HEK293T (cell line): Measurements from ENCODE around the gene CRISP2.
"Not testable (repeated sequence)": the region's sequence is repeated elsewhere in the genome, so short reads cannot be mapped to it uniquely, and the experiment has no call there.

Source experiments
- CTCF ChIA-PET: fragments of 350-600 bp; formaldehyde crosslinking; extraction: SDS; loops from one replicate; lab custom pipeline; 2021; ENCODE audit warnings: antibody characterized with exemption, inconsistent platforms; lab: Yijun Ruan, JAX
- POLR2A ChIA-PET: fragments of 350-600 bp; formaldehyde crosslinking; extraction: SDS; loops from one replicate; lab custom pipeline; 2020; ENCODE audit warnings: antibody characterized with exemption, inconsistent platforms; lab: Yijun Ruan, JAX
- DNase-seq: peaks from one replicate; pipeline ENCODE4 v3.0.0; 2012; ENCODE audit warnings: mixed read lengths; ENCODE audit errors: extremely low spot score
- ARNT ChIP-seq: fragments of 450-650 bp; IDR thresholded peaks from 2 replicates; pipeline ENCODE4 v1.6.1; 2017; ENCODE audit warnings: mild to moderate bottlenecking
- BHLHE40 ChIP-seq: fragments of 450-650 bp; IDR thresholded peaks from 2 replicates; pipeline ENCODE4 v1.6.1; 2016; ENCODE audit warnings: mild to moderate bottlenecking, moderate library complexity, borderline replicate concordance
- CTBP1 ChIP-seq: fragments of 450-650 bp; IDR thresholded peaks from 2 replicates; pipeline ENCODE4 v1.6.1; 2016; ENCODE audit warnings: borderline replicate concordance
- ELF4 ChIP-seq: fragments of 450-650 bp; IDR thresholded peaks from 2 replicates; pipeline ENCODE4 v1.6.1; 2017; ENCODE audit warnings: antibody characterized with exemption
- FOXA1 ChIP-seq: fragments of 450-650 bp; IDR thresholded peaks from 2 replicates; pipeline ENCODE4 v1.6.1; 2016; ENCODE audit warnings: mild to moderate bottlenecking
- FOXK2 ChIP-seq: fragments of 450-650 bp; IDR thresholded peaks from 2 replicates; pipeline ENCODE4 v1.6.1; 2016; ENCODE audit warnings: mild to moderate bottlenecking
- FOXM1 ChIP-seq: fragments of 450-650 bp; IDR thresholded peaks from 2 replicates; pipeline ENCODE4 v1.6.1; 2017; ENCODE audit warnings: mild to moderate bottlenecking, borderline replicate concordance
- HDGF ChIP-seq: fragments of 450-650 bp; IDR thresholded peaks from 2 replicates; pipeline ENCODE4 v1.6.1; 2017; ENCODE audit warnings: antibody characterized with exemption, borderline replicate concordance
- L3MBTL2 ChIP-seq: fragments of 450-650 bp; conservative IDR thresholded peaks from 2 replicates; pipeline ENCODE4 v1.6.1; 2016; ENCODE audit warnings: mild to moderate bottlenecking
- LEF1 ChIP-seq: fragments of 450-650 bp; IDR thresholded peaks from 2 replicates; pipeline ENCODE4 v1.6.1; 2017; ENCODE audit warnings: mild to moderate bottlenecking, borderline replicate concordance
- NFRKB ChIP-seq: fragments of 450-650 bp; IDR thresholded peaks from 2 replicates; pipeline ENCODE4 v1.6.1; 2016; ENCODE audit warnings: mild to moderate bottlenecking, moderate library complexity
- PKNOX1 ChIP-seq: fragments of 450-650 bp; IDR thresholded peaks from 2 replicates; pipeline ENCODE4 v1.6.1; 2016
- SP1 ChIP-seq: fragments of 450-650 bp; IDR thresholded peaks from 2 replicates; pipeline ENCODE4 v1.6.1; 2017
- SUZ12 ChIP-seq: fragments of 450-650 bp; IDR thresholded peaks from 2 replicates; pipeline ENCODE4 v1.6.1; 2016; ENCODE audit warnings: mild to moderate bottlenecking
- TARDBP ChIP-seq: fragments of 450-650 bp; IDR thresholded peaks from 2 replicates; pipeline ENCODE4 v1.6.1; 2016
- ZNF384 ChIP-seq: fragments of 450-650 bp; IDR thresholded peaks from 2 replicates; pipeline ENCODE4 v1.6.1; 2016

Gene CRISP2

GRCh38 chr6:49666480-49666879 lies 46.9 kb downstream of the CRISP2 start:
- TF ChIP-seq LEF1 (no peak), ELF4 (no peak), ZNF384 (no peak), TARDBP (no peak), CTBP1 (no peak), SP1 (no peak), FOXM1 (no peak), PKNOX1 (no peak), FOXA1 (no peak), NFRKB (no peak), FOXK2 (no peak)
- DNase-seq: no peak
- ChIA-PET CTCF (no interaction called here), POLR2A (no interaction called here)

- no peak for DNase-seq
- TF ChIP-seq FOXA1 (no peak), LEF1 (no peak), SUZ12 (no peak), PKNOX1 (no peak), FOXK2 (no peak), ELF4 (no peak), L3MBTL2 (no peak), FOXM1 (no peak), ARNT (no peak), CTBP1 (no peak), BHLHE40 (no peak), SP1 (no peak), NFRKB (no peak), TARDBP (no peak), ZNF384 (no peak), HDGF (no peak)
- POLR2A ChIA-PET: no interaction called here
- CTCF ChIA-PET: no interaction called here
These were observed 48.5 kb downstream of the CRISP2 start for GRCh38 chr6:49664817-49665216.

DNA sequence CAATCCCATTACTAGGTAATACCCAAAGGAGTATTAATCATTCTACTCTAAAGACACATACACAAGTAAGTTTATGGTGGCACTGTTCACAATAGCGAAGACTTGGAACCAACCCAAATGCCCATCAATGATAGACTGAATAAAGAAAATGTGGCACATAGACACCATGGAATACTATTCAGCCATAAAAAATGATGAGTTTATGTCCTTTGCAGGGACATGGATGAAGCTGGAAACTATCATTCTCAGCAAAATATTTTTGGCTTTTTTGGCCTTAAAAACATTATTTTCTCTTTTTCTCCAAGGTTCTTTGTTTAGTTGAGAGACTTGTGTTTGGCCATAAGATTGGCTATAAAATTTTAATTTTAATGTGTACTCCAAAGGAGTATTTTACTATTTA lies 49.3 kb downstream of the CRISP2 start:
- POLR2A ChIA-PET, CTCF ChIA-PET, DNase-seq: not testable (repeated sequence)

- POLR2A ChIA-PET: no interaction called here
- no peak for DNase-seq
- TF ChIP-seq FOXK2 (no peak), NFRKB (no peak), ARNT (no peak), L3MBTL2 (no peak), FOXA1 (no peak), HDGF (no peak), SUZ12 (no peak)
- CTCF ChIA-PET: no interaction called here
These were observed 50.5 kb downstream of the CRISP2 start for GRCh38 chr6:49662892-49663261.

DNA sequence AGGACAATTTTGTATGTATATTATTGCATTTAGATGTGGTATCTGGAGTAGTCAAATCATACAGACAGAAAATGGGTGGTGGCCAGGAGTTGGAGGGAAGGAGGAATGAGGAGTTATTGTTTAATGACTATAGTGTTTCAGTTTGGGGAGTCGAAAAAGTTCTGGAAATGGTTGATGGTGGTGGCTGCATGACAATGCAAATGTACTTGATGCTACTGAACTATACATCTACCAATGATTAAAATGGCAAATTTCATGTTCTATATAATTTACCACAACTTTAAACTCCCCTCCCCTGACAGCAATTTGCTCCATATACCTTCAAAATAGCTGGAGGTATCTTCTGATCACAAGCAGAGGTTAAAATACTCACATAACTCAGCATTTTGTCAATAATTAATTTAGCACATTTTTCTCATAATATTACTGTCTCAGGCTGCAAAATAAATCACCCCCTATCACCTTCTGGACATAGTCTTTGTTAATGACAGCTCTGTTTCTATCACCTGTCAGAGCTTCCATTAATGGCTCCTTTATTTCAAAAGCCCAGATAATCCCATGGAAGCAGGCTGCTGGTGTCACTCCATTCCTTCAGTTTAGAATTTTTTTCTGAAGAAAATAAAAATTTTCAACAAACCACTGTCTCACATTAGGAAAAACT lies 51.0 kb downstream of the CRISP2 start:
- TF ChIP-seq PKNOX1: no peak
- TF ChIP-seq LEF1: no peak
- no peak for TF ChIP-seq L3MBTL2
- TF ChIP-seq ELF4: no peak
- no peak for TF ChIP-seq HDGF
- TF ChIP-seq FOXA1: no peak
- no peak for TF ChIP-seq CTBP1
- TF ChIP-seq TARDBP: no peak
- no peak for TF ChIP-seq NFRKB
- no peak for DNase-seq
- POLR2A ChIA-PET: no interaction called here
- CTCF ChIA-PET: no interaction called here

- no peak for TF ChIP-seq CTBP1
- TF ChIP-seq FOXK2: no peak
- no peak for TF ChIP-seq LEF1
- no peak for TF ChIP-seq ELF4
- no peak for TF ChIP-seq SUZ12
- no peak for TF ChIP-seq PKNOX1
- TF ChIP-seq NFRKB: no peak
- no peak for TF ChIP-seq SP1
- TF ChIP-seq TARDBP: no peak
- no peak for TF ChIP-seq L3MBTL2
- no peak for TF ChIP-seq FOXM1
- no peak for TF ChIP-seq BHLHE40
- no peak for TF ChIP-seq ARNT
- TF ChIP-seq ZNF384: no peak
- TF ChIP-seq HDGF: no peak
- TF ChIP-seq FOXA1: no peak
- ChIA-PET POLR2A (no interaction called here), CTCF (no interaction called here)
- no peak for DNase-seq
These were observed 59.4 kb downstream of the CRISP2 start for GRCh38 chr6:49653942-49654341.
